Measurements from ENCODE around the gene ZFAND2A. TPM values are rescaled to one million over a fixed set of nuclear protein-coding genes. Genes with fewer than 3 reads are reported as not detected.

The ZFAND2A gene
- total RNA-seq, 4 donors from 2014 or later, result 27.5 to 57.0 (median 37.4) TPM

DNA sequence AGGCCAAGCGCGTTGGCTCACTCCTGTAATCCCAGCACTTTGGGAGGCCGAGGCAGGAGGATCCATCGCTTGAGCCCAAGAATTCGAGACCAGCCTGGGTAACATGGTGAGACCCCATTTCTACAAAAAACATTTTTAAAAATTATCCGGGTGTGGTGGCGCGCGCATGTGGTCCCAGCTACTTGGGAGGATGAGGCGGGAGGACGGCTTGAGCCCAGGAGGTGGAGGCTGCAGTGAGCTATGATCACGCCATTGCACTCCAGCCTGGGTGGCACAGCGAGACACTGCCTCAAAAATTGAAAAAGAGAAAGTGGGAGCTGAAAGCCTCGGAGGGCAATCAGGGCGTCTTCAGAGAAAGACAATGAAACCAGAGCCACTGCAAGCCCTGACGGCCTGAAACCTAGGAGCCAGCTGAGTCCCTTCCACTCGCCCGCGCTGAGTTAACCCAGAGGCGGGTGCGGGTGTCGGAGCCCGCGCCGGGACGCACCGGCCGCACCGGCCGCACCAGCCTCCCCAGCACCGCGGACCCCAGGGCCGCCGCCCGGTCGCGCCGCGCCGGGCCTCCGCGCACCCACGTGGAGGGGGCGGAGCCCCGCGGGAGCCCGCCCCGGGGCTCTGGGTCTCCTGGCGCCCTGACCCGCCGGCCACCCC is 22.4 kb downstream of the ZFAND2A start:
- no peaks in the 10 kb centered on the region for H3K9me3 ChIP-seq
- TF ChIP-seq POLR2A (IDR thresholded peaks at IDR 0.05) (no peak), CTCF (IDR thresholded peaks at IDR 0.05) (no peak)
- peaks cover 22 to 26% of the 10 kb centered on the region in 2 donors for H3K4me1 ChIP-seq
- intact Hi-C loops (cut with DNase I), result no loop called here
- no peaks in the 10 kb centered on the region for H3K36me3 ChIP-seq
- DNase-seq, result no peak
- WGBS, 2 donors, result 14 to 18% methylated on average over 24 to 26 of the region's 51 CpGs
- H3K4me3 ChIP-seq (replicated peaks in 1 of 3), result peak overlapping the region; percentile 54 to 75 (median 71)
- H3K27ac ChIP-seq, result peak overlapping the region; percentile 63 to 83 (median 63)
- H3K27me3 ChIP-seq, result no peaks in the 10 kb centered on the region

DNA sequence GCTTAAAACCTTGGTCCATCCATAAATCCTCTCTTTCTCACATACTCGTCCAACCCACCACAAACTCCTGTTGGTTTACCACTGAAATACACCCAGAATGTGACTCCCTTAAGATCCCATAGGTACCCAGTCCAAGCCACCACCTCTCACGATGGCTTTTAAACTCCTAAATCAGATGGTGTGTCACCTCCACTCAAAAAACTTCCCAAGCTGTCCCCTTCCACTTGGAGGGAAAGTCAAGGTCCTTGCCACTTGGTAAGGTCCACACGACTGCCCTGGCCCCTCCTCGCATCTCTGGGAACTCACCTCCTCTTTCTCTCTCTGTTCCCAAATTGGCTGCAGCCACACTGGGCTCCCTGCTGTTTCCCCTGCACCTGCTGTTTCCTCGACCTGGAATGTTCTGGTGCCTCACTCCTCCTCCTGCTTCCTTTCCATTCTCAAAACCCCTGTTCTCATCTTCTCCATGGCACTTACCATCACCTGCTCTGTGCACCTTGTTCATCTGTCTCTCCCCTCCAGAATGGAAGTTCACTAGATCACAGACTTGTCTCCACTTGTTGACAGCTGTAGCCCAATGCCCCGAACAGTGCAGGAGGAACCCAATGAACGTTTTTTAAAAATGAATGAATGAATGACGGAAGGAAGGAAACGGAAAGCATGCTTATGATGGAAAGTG is 23.0 kb downstream of the ZFAND2A start:
- H3K27me3 ChIP-seq, result no peaks in the 10 kb centered on the region
- 25% methylated on average over 9 of the region's 9 CpGs for WGBS, 2 donors
- H3K27ac ChIP-seq, result no peak overlapping the region
- no peak for DNase-seq
- peaks cover 22 to 26% of the 10 kb centered on the region in 2 donors for H3K4me1 ChIP-seq
- no peak for TF ChIP-seq CTCF (IDR thresholded peaks at IDR 0.05)
- no peak for TF ChIP-seq POLR2A (IDR thresholded peaks at IDR 0.05)
- H3K36me3 ChIP-seq, result no peaks in the 10 kb centered on the region
- H3K4me3 ChIP-seq (replicated peaks in 1 of 3), result peak overlapping the region in 1 of 3 donors; percentile 54
- intact Hi-C loops (cut with DNase I), result no loop called here
- H3K9me3 ChIP-seq, result no peaks in the 10 kb centered on the region

DNA sequence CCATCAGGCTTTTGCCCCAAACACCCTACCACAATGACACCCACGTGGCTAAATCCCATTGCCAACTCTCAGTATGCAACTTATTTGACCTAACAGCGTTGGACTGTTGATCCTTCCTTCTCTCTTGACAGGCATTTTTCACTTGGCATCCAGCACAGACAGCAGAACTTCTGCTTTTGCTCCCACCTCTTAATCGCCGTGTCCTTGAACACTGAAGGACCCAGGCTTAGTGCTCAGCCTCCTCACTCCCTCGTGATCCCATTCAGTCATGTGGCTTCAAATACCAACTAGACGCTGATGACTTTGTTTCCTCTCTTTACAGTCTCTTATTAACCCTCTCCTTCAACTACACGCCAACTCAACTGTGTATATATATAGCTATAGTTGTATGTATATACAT is 25.0 kb downstream of the ZFAND2A start:
- WGBS, 2 donors, result 39 to 49% methylated on average over 7 of the region's 7 CpGs
- intact Hi-C loops (cut with DNase I), result no loop called here
- no peak overlapping the region for H3K4me3 ChIP-seq (replicated peaks in 1 of 3)
- H3K27me3 ChIP-seq, result no peaks in the 10 kb centered on the region
- no peak for TF ChIP-seq POLR2A (IDR thresholded peaks at IDR 0.05)
- no peak for TF ChIP-seq CTCF (IDR thresholded peaks at IDR 0.05)
- peaks cover 22 to 26% of the 10 kb centered on the region in 2 donors for H3K4me1 ChIP-seq
- DNase-seq, result peak; percentile 70 to 77
- H3K36me3 ChIP-seq, result no peaks in the 10 kb centered on the region
- H3K27ac ChIP-seq, result peak overlapping the region; percentile 52 to 61 (median 60)
- H3K9me3 ChIP-seq, result no peaks in the 10 kb centered on the region

DNA sequence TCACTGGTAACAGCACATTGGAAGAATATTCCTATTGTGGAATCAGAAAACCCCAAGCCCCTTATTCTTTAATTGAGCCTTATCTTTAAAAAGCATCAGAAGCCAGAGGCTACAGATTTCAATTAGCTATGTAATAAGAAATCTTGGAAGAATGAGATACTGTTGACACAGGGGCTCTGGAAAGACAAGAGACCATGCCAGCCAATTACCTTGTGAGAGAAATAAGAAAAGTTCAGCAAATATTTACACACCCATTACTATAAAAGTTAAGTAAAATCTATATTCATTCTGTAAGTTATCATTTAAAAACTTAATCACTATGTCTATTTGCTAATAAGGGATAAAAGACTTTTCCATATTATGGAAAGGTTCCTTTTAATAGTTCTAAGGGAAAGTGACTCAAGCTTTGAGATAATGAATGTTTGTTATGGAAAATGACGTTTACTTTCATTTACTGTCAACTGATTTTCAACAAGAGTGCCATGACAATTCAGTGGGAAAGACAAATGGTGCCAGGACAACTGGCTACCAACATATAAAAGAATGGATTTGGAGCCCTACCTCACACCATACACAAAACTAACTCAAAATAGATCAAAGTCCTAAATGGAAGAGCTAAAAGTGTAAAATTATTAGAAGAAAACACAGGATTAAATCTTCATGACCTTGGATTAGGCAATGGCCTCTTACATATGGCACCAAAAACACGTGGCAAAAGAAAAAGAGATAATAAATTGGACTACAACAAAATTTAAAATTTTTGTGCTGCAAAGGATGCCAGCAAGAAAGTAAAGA is 28.3 kb downstream of the ZFAND2A start:
- DNase-seq, result no peak
- H3K27ac ChIP-seq, result no peak overlapping the region
- 91 to 93% methylated on average over 2 of the region's 2 CpGs for WGBS, 2 donors
- H3K36me3 ChIP-seq, result no peaks in the 10 kb centered on the region
- H3K9me3 ChIP-seq, result no peaks in the 10 kb centered on the region
- no peak overlapping the region for H3K4me3 ChIP-seq (replicated peaks in 1 of 3)
- no peaks in the 10 kb centered on the region for H3K27me3 ChIP-seq
- peaks cover 9% of the 10 kb centered on the region in 2 donors for H3K4me1 ChIP-seq
- TF ChIP-seq CTCF (IDR thresholded peaks at IDR 0.05), result no peak
- no peak for TF ChIP-seq POLR2A (IDR thresholded peaks at IDR 0.05)
- intact Hi-C loops (cut with DNase I), result no loop called here

All from thyroid gland (tissue), 4 donors.